VCaP (cell line): ENCODE measurements around the gene SLAMF1.

Source experiments
- H3K27ac ChIP-seq: fragments of 450-650 bp; 2 replicates; pipeline ENCODE4 v1.5.1; 2017
- CTCF ChIP-seq: fragments of 450-650 bp; conservative IDR thresholded peaks from 2 replicates; pipeline ENCODE4 v1.5.1; 2017; ENCODE audit warnings: mild to moderate bottlenecking, moderate library complexity

SLAMF1 gene

GRCh38 chr1:160579216-160579701 lies 67.6 kb downstream of the SLAMF1 start, which contains the start of gene CD84:
Gene CD84, minus strand, starts transcription at chr1:160579496. Its CDS starts 59 bp downstream, at chr1:160579437.
- no peak within 1 kb of the TSS for H3K27ac ChIP-seq
- TF ChIP-seq CTCF = no peak

GRCh38 chr1:160578525-160579191 lies 68.2 kb downstream of the SLAMF1 start:
- no peak overlapping the region for H3K27ac ChIP-seq
- TF ChIP-seq CTCF = no peak

GRCh38 chr1:160578175-160578524 lies 68.7 kb downstream of the SLAMF1 start:
- no peak overlapping the region for H3K27ac ChIP-seq
- no peak for TF ChIP-seq CTCF

GRCh38 chr1:160577671-160578070 lies 69.2 kb downstream of the SLAMF1 start:
- H3K27ac ChIP-seq = no peak overlapping the region
- TF ChIP-seq CTCF = no peak

GRCh38 chr1:160576884-160577283 lies 70.0 kb downstream of the SLAMF1 start:
- H3K27ac ChIP-seq = no peak overlapping the region

GRCh38 chr1:160576390-160576789 lies 70.5 kb downstream of the SLAMF1 start:
- TF ChIP-seq CTCF = no peak
- no peak overlapping the region for H3K27ac ChIP-seq

More at GRCh38 chr1:160576884-160577283, 70.0 kb downstream of the SLAMF1 start:
- no peak for TF ChIP-seq CTCF

GRCh38 chr1:160575112-160575664 lies 71.7 kb downstream of the SLAMF1 start:
- no peak for TF ChIP-seq CTCF
- H3K27ac ChIP-seq = no peak overlapping the region
